ENCODE results near the gene GPR84.
A peak's percentile ranks its signal among the peaks of the same experiment; 100 is the strongest.
"Not testable (repeated sequence)": the region's sequence is repeated elsewhere in the genome, so short reads cannot be mapped to it uniquely, and the experiment has no call there.

Gene GPR84

GRCh38 chr12:54358191-54358944 lies 5.9 kb downstream of the GPR84 start:
- intact Hi-C loops (cut with DNase I) = no loop called here
- peak in 6 of 10 donors; percentile 48 to 94 (median 76) for DNase-seq

- intact Hi-C loops (cut with DNase I) = no loop called here
- DNase-seq = no peak
These were observed 6.6 kb downstream of the GPR84 start for GRCh38 chr12:54357506-54358190.

GRCh38 chr12:54356951-54357356 lies 7.3 kb downstream of the GPR84 start:
- intact Hi-C loops (cut with DNase I) = no loop called here
- no peak for DNase-seq

- DNase-seq = no peak
- intact Hi-C loops (cut with DNase I) = no loop called here
These were observed 8.1 kb downstream of the GPR84 start for GRCh38 chr12:54356228-54356627.

GRCh38 chr12:54355104-54355815 lies 9.0 kb downstream of the GPR84 start:
- intact Hi-C loops (cut with DNase I) = no loop called here
- no peak for DNase-seq

GRCh38 chr12:54354271-54354670 lies 10.0 kb downstream of the GPR84 start:
- intact Hi-C loops (cut with DNase I) = not testable (repeated sequence)

GRCh38 chr12:54352891-54353874 lies 11.1 kb downstream of the GPR84 start:
- peak in 8 of 10 donors; percentile 48 to 88 (median 57) for DNase-seq
- intact Hi-C loops (cut with DNase I) = no loop called here

More at GRCh38 chr12:54354271-54354670, 10.0 kb downstream of the GPR84 start:
- not testable (repeated sequence) for DNase-seq

GRCh38 chr12:54352022-54352531 lies 12.2 kb downstream of the GPR84 start:
- peak; percentile 57 to 94 (median 71) for DNase-seq
- intact Hi-C loops (cut with DNase I) = no loop called here

- intact Hi-C loops (cut with DNase I) = no loop called here
- no peak for DNase-seq
These were observed 12.9 kb downstream of the GPR84 start for GRCh38 chr12:54351341-54351740.

- intact Hi-C loops (cut with DNase I) = no loop called here
- DNase-seq = no peak
These were observed 13.5 kb downstream of the GPR84 start for GRCh38 chr12:54350743-54351142.

GRCh38 chr12:54349679-54350078 lies 14.6 kb downstream of the GPR84 start:
- intact Hi-C loops (cut with DNase I) = no loop called here
- no peak for DNase-seq

GRCh38 chr12:54349036-54349435 lies 15.2 kb downstream of the GPR84 start:
- no peak for DNase-seq
- intact Hi-C loops (cut with DNase I) = no loop called here

- intact Hi-C loops (cut with DNase I) = no loop called here
- no peak for DNase-seq
These were observed 22.6 kb downstream of the GPR84 start for GRCh38 chr12:54341378-54342300.

- intact Hi-C loops (cut with DNase I) = no loop called here
- DNase-seq = no peak
These were observed 23.4 kb downstream of the GPR84 start for GRCh38 chr12:54340846-54341245.

- intact Hi-C loops (cut with DNase I) = no loop called here
- no peak for DNase-seq
These were observed 25.5 kb downstream of the GPR84 start for GRCh38 chr12:54338698-54339296.

- peak in 1 of 10 donors; percentile 41 for DNase-seq
- intact Hi-C loops (cut with DNase I) = no loop called here
These were observed 26.2 kb downstream of the GPR84 start for GRCh38 chr12:54337854-54338650.

- intact Hi-C loops (cut with DNase I) = no loop called here
- DNase-seq = peak in 1 of 10 donors; percentile 20
These were observed 26.9 kb downstream of the GPR84 start for GRCh38 chr12:54337280-54337842.
